Small intestine (tissue), 7 donors: ENCODE measurements around the gene ADPRM. TPM values are rescaled to one million over a fixed set of nuclear protein-coding genes. Genes with fewer than 3 reads are reported as not detected.

Experiments used
- DNase-seq, 2 donors: peaks; one replicate each; pipeline versions ENCODE4 v3.0.0 to v3.0.0-alpha.2; 2013
- FAIRE-seq: peaks from 2 replicates; lab custom pipeline; 2012; peaks lifted over from hg19 to GRCh38; lab: Jason Lieb, UNC
- H3K27ac ChIP-seq, 3 donors: one replicate each; pipeline ENCODE4 v1.5.1; 2013; ENCODE audit warnings: low read length in 2 of 3, mild to moderate bottlenecking in 2 of 3, control low read depth in 1 of 3, inconsistent platforms in 1 of 3, low read depth in 1 of 3, moderate library complexity in 1 of 3
- H3K27me3 ChIP-seq, 3 donors: one replicate each; pipeline ENCODE4 v1.6.1; 2013; ENCODE audit warnings: low read length in 3 of 3, inconsistent platforms in 1 of 3; ENCODE audit not compliant: control insufficient read depth in 3 of 3, insufficient read depth in 3 of 3
- H3K36me3 ChIP-seq, 3 donors: one replicate each; pipeline ENCODE4 v1.6.1; 2013; ENCODE audit warnings: low read length in 3 of 3, inconsistent platforms in 1 of 3, low read depth in 1 of 3, mild to moderate bottlenecking in 1 of 3, moderate library complexity in 1 of 3; ENCODE audit not compliant: control insufficient read depth in 3 of 3, insufficient read depth in 2 of 3
- H3K4me1 ChIP-seq, 3 donors: one replicate each; pipeline ENCODE4 v1.6.1; 2013; ENCODE audit warnings: low read length in 2 of 3, inconsistent platforms in 1 of 3, low read depth in 1 of 3, mild to moderate bottlenecking in 1 of 3, moderate library complexity in 1 of 3; ENCODE audit not compliant: control insufficient read depth in 3 of 3, insufficient read depth in 2 of 3
- H3K4me3 ChIP-seq, 3 donors: one replicate each; pipeline ENCODE4 v1.5.1; 2013; ENCODE audit warnings: low read length in 3 of 3, control low read depth in 1 of 3, inconsistent platforms in 1 of 3, low read depth in 1 of 3, mild to moderate bottlenecking in 1 of 3, moderate library complexity in 1 of 3
- H3K9me3 ChIP-seq, 2 donors: one replicate each; pipeline ENCODE4 v1.6.1; 2013; ENCODE audit warnings: low read depth in 1 of 2, low read length in 1 of 2; ENCODE audit not compliant: control insufficient read depth in 2 of 2, insufficient read depth in 1 of 2
- WGBS, 3 donors: extraction: QIAGEN DNeasy Blood & Tissue Kit; methylation state at CpG; one replicate each; pipeline ENCODE4 v1.1.7; 2013; 5-methylcytosine and 5-hydroxymethylcytosine counted together
- polyA plus RNA-seq, 4 donors: library from polyadenylated mRNA; stranded (reverse) in 3 of 4; unstranded in 1 of 4; fragments of 200-250 nt in 3 of 4; fragments of 120-200 nt in 1 of 4; gene quantifications; one replicate each; pipeline versions ENCODE4 v1.2.1 to v1.2.3, GENCODE V29; 2013
- donor health status: healthy with polysubstance abuse.
- donor health status: control.
- donor health status: control.
- donor health status: Bipolar disorder and iron deficiency.
- donor health status: healthy.

The ADPRM gene
- polyA plus RNA-seq, 4 donors = 7.2 to 21.8 (median 16.1) TPM

GRCh38 chr17:10713318-10713717 is 15.9 kb downstream of the ADPRM start:
- peaks cover 13 to 30% (median 18%) of the 10 kb centered on the region in 3 donors for H3K36me3 ChIP-seq
- H3K4me1 ChIP-seq = peaks cover 0 to 3% (median 0%) of the 10 kb centered on the region in 3 donors
- H3K27ac ChIP-seq = no peak overlapping the region
- DNase-seq = no peak
- no peak for FAIRE-seq
- H3K27me3 ChIP-seq = no peaks in the 10 kb centered on the region
- 85 to 97% (median 95%) methylated on average over 2 of the region's 2 CpGs for WGBS, 3 donors
- no peak overlapping the region for H3K4me3 ChIP-seq
- H3K9me3 ChIP-seq = no peaks in the 10 kb centered on the region

GRCh38 chr17:10716218-10716617 is 18.8 kb downstream of the ADPRM start:
- no peak overlapping the region for H3K4me3 ChIP-seq
- FAIRE-seq (no peak), DNase-seq (peak; percentile 71)
- H3K36me3 ChIP-seq = peaks cover 5 to 23% (median 11%) of the 10 kb centered on the region in 3 donors
- peaks cover 0 to 8% (median 0%) of the 10 kb centered on the region in 3 donors for H3K4me1 ChIP-seq
- H3K9me3 ChIP-seq = no peaks in the 10 kb centered on the region
- WGBS, 3 donors = 60 to 80% (median 67%) methylated on average over 10 of the region's 10 CpGs
- H3K27ac ChIP-seq = peak overlapping the region in 2 of 3 donors; percentile 41 to 65
- H3K27me3 ChIP-seq = no peaks in the 10 kb centered on the region

DNA sequence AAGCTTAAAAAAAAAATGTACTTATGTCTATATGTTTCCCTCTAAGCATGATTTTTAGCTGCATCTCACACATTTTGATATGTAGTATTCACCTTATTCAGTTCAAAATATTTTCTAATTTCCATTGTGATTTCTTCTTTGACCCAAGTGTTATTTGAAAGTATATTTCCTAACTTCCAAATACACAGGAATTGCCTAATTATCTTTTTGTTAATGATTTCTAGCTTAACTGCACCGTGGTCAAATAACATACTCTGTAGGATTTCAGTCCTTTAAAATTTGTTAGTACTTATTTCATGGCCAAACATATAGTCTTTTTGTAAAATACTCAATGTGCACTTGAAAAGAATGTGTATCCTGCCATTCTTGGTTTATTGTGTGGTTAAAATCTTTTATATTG is 21.2 kb downstream of the ADPRM start:
- no peak overlapping the region for H3K4me3 ChIP-seq
- FAIRE-seq (peak; percentile 47), DNase-seq (peak in 1 of 2 donors; percentile 45)
- H3K9me3 ChIP-seq = no peaks in the 10 kb centered on the region
- H3K36me3 ChIP-seq = peaks cover 0 to 20% (median 3%) of the 10 kb centered on the region in 3 donors
- H3K4me1 ChIP-seq = peaks cover 0 to 8% (median 0%) of the 10 kb centered on the region in 3 donors
- H3K27me3 ChIP-seq = no peaks in the 10 kb centered on the region
- 6 to 33% (median 29%) methylated on average over 1 of the region's 1 CpG for WGBS, 3 donors
- peak overlapping the region in 1 of 3 donors; percentile 67 for H3K27ac ChIP-seq

GRCh38 chr17:10724546-10725195 is 27.3 kb downstream of the ADPRM start:
- Histone ChIP-seq H3K4me3 (no peak overlapping the region), H3K27me3 (no peaks in the 10 kb centered on the region), H3K27ac (peak overlapping the region; percentile 60 to 88 (median 79)), H3K9me3 (peaks cover 0 to 3% of the 10 kb centered on the region in 2 donors), H3K4me1 (peaks cover 0 to 31% (median 5%) of the 10 kb centered on the region in 3 donors), H3K36me3 (peaks cover 0 to 16% (median 3%) of the 10 kb centered on the region in 3 donors)
- no peak for FAIRE-seq
- peak; percentile 92 to 97 for DNase-seq
- 38 to 71% (median 54%) methylated on average over 11 of the region's 11 CpGs for WGBS, 3 donors

DNA sequence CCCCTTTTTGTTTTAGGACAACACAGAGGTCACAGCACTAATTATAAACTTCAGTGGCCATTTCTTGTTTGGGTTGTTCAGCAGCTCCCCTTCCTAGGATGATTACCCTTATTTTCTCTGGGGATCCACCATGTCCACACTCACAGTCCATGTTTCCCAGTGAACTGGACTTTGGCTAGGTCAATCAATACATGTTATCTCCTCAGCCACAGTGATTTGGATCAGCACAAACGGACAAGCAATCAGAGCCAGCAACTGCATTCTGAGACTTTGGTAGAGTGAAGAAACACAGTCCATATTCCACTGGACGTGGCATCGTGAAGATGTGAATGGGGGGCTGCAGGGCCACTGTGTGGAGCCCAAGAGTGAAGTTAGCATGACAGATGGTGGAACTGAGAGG is 27.9 kb downstream of the ADPRM start:
- H3K27me3 ChIP-seq = no peaks in the 10 kb centered on the region
- peaks cover 0 to 3% of the 10 kb centered on the region in 2 donors for H3K9me3 ChIP-seq
- peak overlapping the region; percentile 38 to 79 (median 75) for H3K27ac ChIP-seq
- peaks cover 0 to 28% (median 5%) of the 10 kb centered on the region in 3 donors for H3K4me1 ChIP-seq
- DNase-seq (peak; percentile 62 to 81), FAIRE-seq (no peak)
- peaks cover 0 to 16% (median 2%) of the 10 kb centered on the region in 3 donors for H3K36me3 ChIP-seq
- 14 to 54% (median 30%) methylated on average over 3 of the region's 3 CpGs for WGBS, 3 donors
- no peak overlapping the region for H3K4me3 ChIP-seq

DNA sequence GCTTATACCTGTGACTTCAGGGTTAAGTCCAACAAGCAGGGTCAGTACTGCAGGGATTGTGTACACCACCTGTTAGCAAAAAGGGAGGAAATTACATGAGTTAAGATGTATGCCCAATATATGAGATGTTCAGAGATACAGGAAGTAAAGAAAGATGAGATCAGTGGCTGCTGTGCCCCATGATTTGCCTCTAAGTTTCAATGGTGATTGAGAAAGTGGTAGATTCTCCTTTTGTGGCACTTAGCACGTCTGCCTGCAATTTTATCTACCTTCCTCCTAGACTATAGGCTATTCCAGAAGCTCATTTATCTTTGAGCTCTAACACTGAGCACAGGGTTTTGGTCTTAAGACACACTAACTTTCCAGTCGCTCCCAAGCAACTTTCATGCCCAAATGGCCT is 28.8 kb downstream of the ADPRM start:
- WGBS, 3 donors = 51 to 56% (median 53%) methylated on average over 2 of the region's 2 CpGs
- no peaks in the 10 kb centered on the region for H3K27me3 ChIP-seq
- DNase-seq = no peak

DNA sequence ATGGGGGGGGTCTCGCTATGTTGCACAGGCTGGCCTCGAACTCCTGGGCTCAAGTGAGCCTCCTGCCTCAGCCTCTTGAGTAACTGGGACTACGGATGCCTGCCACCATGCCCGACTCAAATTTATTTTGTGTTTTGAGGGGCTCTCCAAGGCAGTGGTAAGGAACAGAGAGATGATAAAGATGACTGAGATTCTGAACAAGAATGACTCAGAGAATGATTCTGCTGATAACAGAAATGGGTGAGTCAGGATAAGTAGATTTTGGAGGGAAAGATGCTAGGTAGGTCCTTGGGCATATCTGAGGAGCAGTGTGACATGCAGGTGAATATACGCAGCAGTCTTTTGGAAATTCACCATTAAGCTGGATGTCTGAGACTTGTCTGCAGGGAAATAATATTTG is 29.8 kb downstream of the ADPRM start:
- H3K36me3 ChIP-seq = peaks cover 0 to 10% (median 2%) of the 10 kb centered on the region in 3 donors
- DNase-seq = no peak

More for the DNA sequence above, 28.8 kb downstream of the ADPRM start:
- H3K4me1 ChIP-seq = peaks cover 0 to 34% (median 5%) of the 10 kb centered on the region in 3 donors
- H3K9me3 ChIP-seq = peaks cover 0 to 3% of the 10 kb centered on the region in 2 donors
- H3K36me3 ChIP-seq = peaks cover 0 to 14% (median 2%) of the 10 kb centered on the region in 3 donors
- no peak overlapping the region for H3K4me3 ChIP-seq
- no peak for FAIRE-seq
- H3K27ac ChIP-seq = peak overlapping the region in 2 of 3 donors; percentile 75 to 79

DNA sequence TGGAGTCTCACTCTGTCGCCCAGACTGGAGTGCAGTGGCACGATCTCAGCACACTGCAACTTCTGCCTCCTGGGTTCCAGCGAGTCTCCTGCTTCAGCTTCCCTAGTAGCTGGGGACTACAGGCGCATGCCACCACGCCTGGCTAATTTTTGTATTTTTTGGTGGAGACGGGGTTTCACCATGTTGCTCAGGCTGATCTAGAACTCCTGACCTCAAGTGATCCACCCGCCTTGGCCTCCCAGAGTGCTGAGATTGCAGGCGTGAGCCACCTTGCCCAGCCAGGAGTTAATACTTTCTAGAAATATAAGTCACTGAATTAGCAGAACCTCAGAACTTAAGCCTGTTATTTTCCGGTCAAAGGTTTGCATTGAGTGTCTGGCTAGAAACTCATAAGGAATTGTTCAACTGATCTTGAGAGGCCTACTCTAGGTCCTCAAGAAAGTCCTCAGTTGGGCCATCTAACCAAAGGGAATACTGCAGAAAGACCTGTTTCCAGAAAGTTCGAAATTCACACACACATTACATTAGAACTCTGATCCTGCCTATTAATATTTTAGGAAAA is 31.0 kb downstream of the ADPRM start:
- Histone ChIP-seq H3K4me3 (peak overlapping the region in 1 of 3 donors; percentile 77), H3K27ac (peak overlapping the region in 2 of 3 donors; percentile 92 to 99), H3K4me1 (peaks cover 0 to 49% (median 10%) of the 10 kb centered on the region in 3 donors), H3K9me3 (peaks cover 0 to 3% of the 10 kb centered on the region in 2 donors), H3K27me3 (no peaks in the 10 kb centered on the region), H3K36me3 (peaks cover 0 to 6% (median 0%) of the 10 kb centered on the region in 3 donors)
- DNase-seq = peak in 1 of 2 donors; percentile 51
- no peak for FAIRE-seq
- WGBS, 3 donors = 89 to 94% (median 90%) methylated on average over 10 of the region's 10 CpGs

More for the DNA sequence above, 29.8 kb downstream of the ADPRM start:
- H3K27ac ChIP-seq = no peak overlapping the region
- H3K27me3 ChIP-seq = no peaks in the 10 kb centered on the region
- H3K4me3 ChIP-seq = no peak overlapping the region
- H3K4me1 ChIP-seq = peaks cover 0 to 38% (median 5%) of the 10 kb centered on the region in 3 donors
- no peak for FAIRE-seq
- WGBS, 3 donors = 84 to 88% (median 87%) methylated on average over 5 of the region's 5 CpGs
- peaks cover 0 to 3% of the 10 kb centered on the region in 2 donors for H3K9me3 ChIP-seq
